SIG-M5 treated with dmso at 0.1 percent for 504 hours (cell line): Measurements from ENCODE around the gene NPC2.
A peak's percentile ranks its signal among the peaks of the same experiment; 100 is the strongest.
"Not testable (repeated sequence)": the region's sequence is repeated elsewhere in the genome, so short reads cannot be mapped to it uniquely, and the experiment has no call there.

Source experiments
- DNase-seq: peaks from one replicate; lab custom pipeline; 2025; ENCODE audit not compliant: unreplicated experiment; lab: John Stamatoyannopoulos, UW

NPC2 gene

DNA sequence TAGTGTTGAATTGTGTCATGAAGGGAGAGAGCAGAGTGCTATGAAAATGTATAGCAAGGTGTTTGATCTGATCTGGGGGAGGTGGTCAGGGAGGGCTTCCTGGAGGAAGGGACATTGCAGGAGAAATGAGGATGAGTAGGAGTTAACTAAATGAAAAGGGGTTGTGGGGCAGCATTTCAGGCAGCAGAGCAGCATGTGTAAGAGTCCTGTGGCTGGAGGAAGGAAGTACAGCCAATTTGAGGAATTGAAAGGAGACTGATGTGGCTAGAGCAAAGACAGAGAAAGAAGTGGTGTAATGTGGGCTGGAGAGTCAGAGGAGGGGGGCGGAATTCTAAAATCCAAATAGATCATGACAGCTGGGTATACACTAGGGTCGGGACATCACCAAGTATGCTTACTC lies 20.5 kb downstream of the NPC2 start:
- peak; percentile 40 for DNase-seq

DNA sequence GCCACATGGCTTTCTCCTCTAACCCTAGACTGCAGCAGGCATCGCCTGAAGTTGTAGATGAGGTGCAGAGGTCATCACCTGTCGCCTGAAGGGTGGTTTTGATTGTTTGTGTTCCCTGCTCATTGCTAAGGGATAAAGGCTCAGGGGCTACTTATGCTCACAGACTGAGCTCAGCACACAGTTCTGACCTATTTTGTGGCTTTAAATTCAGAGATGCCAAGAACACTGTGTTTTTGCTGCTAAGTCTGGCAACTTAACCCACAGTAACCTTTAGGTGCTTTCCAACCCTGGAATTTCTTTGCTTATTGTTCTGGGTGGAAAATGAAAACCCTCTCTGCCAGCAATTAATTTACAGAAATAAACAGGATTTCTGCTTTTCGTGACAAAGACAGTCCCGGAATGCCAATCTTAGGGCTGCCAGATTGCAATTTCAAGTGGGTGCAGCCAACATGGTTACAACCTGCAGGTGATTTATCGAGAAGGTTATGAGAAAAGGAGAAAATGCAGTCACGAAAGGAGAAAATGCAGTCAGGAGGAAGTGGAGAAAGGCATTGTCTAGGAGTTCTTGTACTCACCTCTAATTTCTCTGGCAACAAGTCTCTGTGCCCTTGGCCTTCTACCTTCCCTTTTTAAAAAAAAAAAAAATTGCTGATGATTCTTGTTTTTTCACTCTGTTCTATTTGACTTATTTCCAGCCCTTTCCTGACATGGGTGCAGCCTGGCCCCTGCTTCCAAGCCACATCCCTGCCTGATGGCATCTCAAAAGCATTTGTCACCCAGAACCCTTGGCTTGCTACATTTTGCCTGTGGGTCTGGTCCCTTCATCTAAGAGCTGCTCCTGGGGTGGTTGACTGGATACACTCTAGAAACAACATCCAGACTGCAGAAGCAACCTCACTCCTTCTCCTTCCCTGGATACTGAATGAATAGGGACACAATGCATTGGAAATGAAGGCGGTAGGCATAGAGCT lies 23.3 kb downstream of the NPC2 start:
- DNase-seq: no peak

DNA sequence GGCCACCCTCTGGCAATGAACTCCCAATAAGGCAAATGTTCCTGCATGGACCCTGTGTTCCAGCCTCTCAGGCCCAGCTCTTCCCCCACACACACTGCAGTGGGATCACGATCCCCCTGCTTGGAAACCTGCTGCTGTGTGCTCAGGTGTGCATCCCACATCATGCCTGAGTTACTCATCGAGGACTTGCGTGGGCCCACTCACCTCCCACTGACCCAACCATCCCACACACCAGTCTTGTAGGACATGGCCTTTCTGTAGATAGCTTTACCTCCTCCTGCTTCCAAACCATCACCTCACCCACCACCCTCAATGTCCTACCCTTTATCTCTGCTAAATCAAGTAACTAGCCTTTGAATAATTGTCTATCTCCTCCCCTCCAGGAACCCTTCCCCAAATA lies 24.6 kb downstream of the NPC2 start:
- no peak for DNase-seq

DNA sequence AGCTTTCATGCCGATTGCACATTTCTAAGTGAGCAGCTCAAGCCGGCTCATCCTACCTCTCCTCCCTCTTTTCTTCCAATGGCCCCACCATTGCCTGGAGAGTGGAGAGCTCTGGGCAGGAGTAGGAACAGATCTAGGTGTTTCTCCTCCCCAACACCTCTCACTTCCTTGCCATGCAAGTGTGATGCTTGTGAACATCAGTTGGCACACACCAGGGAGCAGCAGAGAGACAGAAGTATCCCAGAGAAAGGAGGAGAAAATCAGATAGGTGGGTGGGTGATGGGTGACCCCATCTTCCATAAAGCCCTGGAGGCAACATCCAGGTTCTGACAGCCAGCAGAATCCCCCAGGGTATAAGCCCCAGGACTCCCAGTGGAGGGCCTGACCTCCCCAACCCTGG lies 27.8 kb downstream of the NPC2 start:
- DNase-seq: no peak

DNA sequence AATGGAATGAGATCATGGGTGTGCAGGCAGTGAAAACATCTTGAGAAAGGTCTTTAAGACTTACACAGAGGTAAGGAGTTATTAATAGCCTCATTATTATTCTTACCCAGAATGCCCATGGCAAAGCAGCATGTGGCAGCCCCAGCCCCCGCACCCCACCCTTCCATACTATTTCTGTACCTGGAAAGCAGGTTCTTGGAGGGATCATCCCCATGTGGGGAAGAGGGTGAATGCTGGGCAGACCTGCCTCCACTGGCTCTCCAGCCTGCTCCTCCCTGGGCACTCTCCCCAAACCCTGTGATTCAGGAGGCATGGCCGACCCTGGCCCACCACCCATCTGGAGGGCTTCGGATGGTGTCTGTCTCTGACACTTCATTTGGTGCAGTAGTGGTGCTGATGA lies 28.3 kb downstream of the NPC2 start:
- DNase-seq: no peak

DNA sequence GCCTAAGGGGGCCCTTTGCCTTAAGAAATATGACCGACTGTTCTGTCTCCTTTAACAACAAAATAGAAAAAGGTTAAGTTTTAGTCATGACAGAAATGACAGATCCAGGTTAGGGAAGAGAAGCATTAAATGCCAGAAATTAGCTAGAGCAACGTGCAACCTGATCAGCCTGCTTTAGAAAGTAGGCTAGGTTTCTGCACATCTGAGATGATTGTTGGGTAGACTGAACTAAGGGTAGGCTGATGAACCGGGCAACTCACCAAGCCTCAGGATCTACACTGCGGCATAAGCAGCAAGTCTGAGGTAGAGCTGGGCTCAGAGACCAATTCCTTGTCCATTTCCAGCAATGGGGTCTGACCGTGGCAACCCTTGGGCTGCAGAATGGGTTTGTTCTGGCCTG lies 29.4 kb downstream of the NPC2 start:
- DNase-seq: no peak

DNA sequence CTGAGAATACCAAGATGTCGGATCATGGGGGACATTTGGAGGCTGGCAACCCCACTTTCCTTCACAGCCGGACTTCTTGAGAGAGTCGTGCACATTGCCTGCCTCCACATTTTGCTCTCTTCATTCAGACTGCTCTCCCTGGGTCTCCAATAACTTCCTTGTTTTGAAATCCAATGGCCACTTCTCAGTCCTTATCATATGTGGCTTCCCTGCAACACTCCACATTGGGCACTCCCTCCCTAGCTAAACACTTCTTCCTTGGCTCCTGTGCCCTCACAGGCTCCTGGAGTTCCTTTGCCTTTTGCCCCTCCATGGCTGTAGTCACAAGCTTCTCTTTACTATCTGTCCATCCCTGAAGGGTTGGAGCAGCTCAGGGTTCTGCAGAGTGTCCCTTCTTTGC lies 30.1 kb downstream of the NPC2 start:
- no peak for DNase-seq

DNA sequence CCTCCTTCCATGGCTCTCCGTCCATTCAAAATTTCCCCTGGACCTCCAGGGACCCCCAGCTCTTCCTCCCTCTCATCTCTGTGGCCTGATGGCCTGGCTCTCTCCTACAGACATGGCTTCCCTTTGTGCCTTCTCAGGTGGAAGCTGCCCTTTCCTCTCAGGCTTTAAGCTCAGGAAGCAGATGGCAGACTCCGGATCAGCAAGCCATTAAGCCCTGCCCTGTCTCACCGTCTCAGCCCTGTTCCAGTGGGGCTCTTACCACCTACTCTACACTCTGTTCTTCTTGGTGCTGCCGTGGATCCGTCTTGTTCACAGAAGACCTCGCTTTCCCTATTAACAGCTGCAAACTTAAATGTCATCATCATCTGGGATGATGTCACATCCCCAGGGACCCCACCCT lies 33.1 kb downstream of the NPC2 start:
- no peak for DNase-seq

DNA sequence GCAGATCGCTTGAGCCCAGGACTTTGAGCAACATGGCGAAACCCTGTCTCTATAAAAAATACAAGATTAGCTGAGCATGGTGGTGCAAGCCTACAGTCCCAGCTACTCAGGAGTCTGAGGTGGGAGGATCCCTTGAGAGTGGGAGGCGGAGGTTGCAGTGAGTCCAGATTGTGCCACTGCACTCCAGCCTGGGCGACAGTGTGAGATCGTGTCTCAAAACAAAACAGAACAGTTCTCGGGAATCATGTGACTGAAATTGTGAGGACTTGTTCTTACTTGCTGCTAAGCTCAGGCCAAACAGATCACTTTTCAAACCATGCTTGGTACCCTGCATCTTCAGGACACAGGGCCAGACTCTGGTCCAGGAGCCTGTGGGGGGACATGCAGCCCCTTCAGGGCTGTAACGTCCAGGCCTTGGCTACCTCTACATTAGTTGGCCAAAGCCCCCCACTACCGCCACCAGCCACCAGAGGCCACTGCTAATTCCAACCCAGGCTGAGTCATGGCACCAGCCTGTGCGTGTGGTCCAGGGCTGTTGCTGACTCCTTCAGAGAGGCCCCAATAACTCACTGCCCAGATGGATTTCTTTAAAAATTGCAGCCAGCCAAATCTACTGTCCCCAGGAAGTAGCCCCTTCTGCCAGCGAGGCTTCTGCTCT lies 33.7 kb downstream of the NPC2 start:
- peak; percentile 36 for DNase-seq

DNA sequence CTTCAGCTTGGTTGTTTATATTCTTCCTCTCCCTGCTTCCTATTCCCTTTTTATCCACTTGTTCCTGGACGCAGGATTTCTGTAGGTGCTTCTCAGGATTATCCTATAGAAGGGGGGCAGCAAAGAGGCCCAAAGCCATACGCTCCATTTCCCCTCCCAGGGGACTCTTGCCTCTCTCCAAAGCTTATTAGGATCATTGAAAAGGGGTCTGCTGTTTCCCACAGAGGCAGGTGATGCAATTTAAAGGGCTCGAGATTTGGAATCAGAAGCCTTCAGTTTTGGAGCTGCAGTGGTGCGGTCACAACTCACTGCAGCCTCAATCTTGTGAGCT lies 35.6 kb downstream of the NPC2 start:
- no peak for DNase-seq

DNA sequence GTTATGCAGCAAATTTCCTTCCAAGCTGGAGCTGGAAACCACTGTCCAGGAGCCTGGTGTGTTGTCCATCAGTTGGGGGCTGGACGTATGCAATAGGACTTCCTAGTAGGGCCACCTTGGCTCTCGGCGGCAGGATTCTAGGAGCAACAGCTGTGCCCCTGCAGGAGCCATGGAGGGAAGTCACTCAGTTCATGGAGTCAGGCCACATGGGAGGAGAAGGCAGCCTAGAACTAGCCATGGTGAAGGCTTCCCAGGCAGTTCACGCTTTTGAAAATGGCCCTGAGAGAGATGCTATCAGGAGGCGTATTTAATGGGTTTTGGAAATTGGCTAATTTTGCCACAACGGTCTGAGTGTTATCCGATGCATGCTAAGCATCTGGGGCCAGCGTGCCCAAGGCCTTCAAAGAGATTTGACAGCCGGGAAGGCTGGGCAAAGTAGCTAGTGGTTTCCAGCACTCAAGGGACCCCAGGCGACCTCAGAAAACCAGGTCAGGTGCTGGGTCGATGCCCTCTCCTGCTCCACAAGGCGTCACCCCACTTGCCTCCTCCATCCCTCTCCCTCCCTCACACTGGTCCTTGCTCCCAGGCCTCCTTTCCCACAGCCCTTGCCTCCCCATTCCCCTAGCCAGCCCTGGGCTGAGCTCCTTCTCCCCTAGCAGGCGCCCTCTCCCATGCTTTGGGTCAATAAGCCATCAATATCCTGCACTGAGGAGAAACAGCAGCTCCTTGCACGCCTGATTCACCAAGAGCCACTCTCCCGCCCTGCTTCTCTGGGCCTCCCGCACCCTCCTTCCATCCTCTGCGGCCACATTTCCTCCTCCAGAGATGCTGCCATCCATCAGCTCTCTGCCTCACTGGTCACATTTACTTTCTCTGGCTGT lies 36.2 kb downstream of the NPC2 start:
- no peak for DNase-seq

DNA sequence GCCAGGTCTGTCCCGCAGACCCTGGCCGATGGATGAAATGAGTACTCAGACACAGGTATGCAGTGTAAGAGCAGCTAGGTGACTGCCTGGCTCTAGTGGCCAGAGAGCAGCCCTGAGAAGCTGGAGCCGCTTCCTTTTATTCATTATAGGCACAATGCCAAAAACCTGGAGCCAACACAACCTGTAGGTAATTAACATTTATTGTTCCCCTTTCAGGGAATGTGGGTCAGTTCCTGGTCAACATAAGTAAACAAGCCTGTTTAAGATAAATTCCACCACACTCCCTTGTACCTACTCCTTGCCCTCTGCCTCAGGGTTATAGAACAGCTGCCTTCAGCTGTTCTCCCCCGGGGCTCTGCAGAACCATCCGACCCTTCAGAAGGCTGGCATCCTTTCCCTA lies 38.7 kb downstream of the NPC2 start:
- DNase-seq: not testable (repeated sequence)

DNA sequence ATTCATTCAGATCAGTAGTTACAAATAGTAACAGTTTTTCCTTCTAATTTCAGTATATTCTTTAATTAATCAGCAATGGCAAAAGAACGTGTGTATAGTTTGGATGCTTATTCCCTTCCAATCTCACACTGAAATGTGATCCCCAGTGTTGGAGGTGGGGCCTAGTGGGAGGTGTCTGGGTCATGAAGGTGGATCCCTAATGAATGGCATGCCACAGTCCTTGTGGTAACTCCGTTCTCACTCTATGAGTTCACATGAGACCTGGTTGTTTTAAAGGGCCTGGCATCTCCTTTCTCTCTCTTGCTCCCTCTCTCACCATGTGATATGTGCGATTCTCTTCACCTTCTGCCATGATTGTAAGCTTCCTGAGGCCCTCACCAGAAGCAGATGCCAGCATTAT lies 48.2 kb downstream of the NPC2 start:
- no peak for DNase-seq

DNA sequence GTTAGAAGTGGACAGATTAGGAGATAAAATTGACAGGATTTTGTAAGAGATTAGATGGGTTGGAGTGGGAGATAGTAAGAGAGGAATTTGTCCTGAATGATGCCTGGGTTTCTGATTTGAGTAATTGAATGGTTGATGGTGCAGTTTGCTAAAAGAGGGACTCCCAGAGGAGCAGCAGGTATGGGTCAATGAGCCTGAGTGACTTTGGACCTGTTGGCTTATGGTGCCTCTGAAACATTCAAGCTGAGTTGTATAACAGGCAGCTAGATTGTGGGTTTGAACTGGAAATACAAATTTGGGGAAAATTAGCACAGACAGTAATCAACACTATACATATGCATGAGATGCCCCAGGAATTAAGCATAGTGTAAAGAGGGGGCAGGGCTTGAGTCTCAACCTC lies 50.3 kb downstream of the NPC2 start:
- DNase-seq: no peak

DNA sequence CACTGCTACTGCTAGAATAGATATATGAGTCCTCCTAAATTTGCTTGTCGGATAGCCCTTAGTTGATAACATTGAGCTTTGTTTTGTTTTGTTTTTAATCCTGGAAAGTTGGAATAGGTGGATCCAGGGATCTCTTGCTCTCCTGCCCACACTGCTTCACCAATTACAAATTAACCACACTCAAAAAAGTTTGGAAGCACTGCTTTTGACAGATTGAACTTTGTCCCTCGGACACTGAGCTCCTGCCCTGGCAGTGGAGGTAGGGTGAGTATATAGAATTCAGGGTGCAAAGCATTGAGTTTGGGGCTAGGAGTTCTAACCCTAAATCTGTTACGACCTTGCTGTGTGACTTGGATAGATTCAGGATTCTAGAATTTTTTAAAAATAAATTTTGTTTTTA lies 52.0 kb downstream of the NPC2 start:
- no peak for DNase-seq

DNA sequence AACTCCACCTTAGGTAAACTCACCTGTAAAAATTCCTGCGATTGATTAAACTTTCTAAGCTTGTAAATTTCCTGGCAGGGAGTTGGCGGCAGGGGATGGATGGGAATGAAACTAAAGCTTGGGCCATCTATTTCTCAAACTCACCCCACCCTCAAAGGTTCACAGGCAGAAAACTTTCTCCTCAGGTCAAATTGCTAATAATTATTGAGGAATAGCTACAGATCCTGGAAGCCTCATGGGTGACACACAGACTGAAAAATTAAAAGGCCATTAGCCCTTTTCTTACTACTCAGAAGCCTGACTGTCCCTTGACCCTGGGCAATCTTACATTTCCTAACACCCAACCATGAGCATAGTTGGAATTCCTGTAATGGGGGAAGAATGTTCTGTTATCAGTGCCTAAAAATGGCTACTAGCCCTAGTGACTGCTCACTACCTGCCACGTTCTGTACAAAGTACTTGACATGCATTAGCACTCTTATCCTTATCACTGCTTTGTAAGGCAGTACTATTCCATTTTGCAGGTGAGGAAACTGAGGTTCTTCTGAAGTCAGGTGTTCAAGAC lies 54.7 kb downstream of the NPC2 start:
- peak; percentile 6 for DNase-seq

DNA sequence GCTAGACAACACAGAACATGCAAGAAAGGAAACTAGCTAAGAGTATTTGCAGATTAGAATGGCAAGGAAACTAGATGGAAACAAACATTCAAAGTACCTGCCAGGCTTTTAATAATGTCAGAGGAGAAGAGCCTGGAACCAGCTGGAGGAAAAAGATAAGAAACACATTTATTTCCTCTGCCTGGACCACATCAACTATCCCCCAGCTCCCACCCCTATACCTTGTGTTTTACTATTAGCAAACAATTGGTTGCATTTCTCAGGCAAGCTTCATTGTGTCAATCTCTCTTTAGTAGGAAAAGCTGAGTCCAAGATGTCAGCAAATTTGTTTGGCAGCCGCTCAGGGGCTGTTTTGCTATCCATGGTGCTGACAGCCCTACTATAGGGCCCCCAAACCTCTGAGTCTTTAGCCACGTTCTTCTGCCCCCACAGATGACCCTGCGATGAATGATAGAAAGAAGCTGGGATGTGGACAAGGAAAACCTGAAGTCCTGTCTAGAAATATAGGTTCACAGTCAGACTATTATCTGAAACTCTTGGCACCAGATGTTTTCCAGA lies 55.5 kb downstream of the NPC2 start:
- DNase-seq: no peak

DNA sequence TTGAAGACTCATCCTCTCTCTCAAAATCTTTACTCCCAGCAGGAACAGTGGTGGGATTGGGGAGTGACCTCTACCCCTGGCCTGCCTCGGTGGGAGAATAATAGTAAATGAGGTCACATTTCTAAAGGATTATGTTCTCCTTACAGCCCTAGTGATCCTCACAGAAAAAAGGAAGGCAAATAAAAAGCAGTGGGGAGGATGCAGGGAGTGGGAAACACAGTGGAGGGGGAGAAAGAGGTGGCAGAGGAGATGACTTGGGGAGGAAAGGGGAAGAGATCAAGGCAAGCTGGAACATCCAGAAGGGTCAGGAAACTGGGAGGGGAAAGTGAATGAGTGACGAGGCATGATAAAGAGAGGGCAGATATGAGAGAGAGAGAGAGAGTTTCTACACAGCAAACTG lies 58.8 kb downstream of the NPC2 start:
- DNase-seq: no peak

DNA sequence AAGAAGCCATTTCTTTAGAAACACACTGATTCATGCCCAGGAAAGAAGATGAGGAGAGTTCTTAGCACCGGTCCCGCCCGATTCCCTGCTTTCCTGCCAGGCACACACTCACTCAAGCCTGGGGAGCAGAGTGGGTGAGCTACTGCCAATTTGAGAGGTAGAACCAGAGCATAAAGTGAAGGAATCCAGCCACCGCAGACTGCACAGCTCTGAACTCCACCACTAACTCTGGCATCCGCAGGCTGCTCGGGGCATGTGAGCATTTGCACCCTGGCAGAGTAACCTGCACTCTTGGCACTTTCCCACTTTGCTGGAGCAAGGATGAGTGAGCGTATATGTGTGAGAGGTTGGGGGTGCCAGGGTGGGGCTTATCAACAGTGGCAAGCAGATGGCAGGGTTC lies 63.1 kb downstream of the NPC2 start:
- no peak for DNase-seq
